Amniotic stem cell (primary cell): ENCODE measurements around the gene RPS15.

Experiments
- DNase-seq: peaks from one replicate; lab custom pipeline; 2025; lab: John Stamatoyannopoulos, UW

Gene RPS15

GRCh38 chr19:1453525-1454364, 15.5 kb downstream of the RPS15 start:
- DNase-seq, result no peak

GRCh38 chr19:1455002-1455335, 16.8 kb downstream of the RPS15 start:
- no peak for DNase-seq

- no peak for DNase-seq
Measured at GRCh38 chr19:1455336-1456120, 17.3 kb downstream of the RPS15 start.

DNA sequence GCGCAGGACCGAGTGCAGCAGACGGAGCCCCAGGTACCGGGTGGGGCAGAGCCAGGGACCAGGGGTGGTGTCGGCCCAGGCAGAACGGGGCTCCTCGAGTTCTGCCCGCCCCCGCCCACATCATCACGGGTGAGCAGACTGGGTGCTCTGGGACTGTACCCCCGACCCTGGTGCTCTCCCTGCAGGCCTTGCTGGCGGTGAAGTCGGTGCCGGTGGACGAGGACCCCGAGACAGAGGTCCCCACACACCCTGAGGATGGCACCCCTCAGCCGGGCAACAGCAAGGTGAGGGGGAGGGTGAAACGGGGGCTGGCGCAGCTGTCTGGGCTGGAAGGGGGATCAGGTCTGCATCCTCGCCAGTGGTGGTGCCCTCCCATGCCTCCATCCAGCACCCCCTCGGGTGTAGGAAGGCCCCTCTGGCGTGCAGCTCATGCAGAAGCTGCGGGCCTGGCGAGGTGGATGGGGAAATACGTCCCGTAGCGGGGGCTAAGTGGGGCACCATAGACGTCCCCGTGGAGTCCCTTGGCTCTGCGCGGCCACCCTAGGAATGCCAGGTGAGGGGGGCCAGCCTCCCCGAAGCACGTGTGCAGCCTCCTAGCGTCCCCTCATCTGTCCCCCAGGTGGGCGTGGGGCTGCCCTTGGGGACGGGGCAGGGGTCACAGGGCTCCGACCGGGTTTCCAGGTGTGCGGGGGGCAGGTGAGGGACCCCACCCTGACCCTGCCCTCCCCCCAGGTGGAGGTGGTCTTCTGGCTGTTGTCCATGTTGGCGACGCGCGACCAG, 18.1 kb downstream of the RPS15 start:
- no peak for DNase-seq

- DNase-seq, result no peak
Measured at GRCh38 chr19:1457031-1457739, 19.0 kb downstream of the RPS15 start.

DNA sequence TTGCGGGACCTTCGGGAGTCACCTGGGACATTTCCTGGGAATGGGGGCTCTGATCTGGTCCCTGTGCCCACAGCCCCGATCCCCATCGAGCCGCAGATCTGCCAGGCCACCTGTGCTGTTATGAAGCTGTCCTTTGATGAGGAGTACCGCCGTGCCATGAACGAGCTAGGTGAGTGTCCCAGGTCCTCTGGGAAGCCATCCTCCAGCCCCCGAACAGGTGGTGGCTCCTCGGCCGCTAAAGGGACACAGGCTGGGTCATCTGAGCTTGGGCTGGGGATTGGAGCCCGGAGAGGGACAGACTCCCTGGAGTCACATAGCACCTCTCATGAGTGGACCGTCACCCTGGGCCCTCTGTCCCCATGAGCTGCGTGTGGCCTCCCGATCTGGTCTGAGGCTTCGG, 19.7 kb downstream of the RPS15 start:
- DNase-seq, result no peak

GRCh38 chr19:1459479-1459878, 21.3 kb downstream of the RPS15 start:
- DNase-seq, result no peak

DNA sequence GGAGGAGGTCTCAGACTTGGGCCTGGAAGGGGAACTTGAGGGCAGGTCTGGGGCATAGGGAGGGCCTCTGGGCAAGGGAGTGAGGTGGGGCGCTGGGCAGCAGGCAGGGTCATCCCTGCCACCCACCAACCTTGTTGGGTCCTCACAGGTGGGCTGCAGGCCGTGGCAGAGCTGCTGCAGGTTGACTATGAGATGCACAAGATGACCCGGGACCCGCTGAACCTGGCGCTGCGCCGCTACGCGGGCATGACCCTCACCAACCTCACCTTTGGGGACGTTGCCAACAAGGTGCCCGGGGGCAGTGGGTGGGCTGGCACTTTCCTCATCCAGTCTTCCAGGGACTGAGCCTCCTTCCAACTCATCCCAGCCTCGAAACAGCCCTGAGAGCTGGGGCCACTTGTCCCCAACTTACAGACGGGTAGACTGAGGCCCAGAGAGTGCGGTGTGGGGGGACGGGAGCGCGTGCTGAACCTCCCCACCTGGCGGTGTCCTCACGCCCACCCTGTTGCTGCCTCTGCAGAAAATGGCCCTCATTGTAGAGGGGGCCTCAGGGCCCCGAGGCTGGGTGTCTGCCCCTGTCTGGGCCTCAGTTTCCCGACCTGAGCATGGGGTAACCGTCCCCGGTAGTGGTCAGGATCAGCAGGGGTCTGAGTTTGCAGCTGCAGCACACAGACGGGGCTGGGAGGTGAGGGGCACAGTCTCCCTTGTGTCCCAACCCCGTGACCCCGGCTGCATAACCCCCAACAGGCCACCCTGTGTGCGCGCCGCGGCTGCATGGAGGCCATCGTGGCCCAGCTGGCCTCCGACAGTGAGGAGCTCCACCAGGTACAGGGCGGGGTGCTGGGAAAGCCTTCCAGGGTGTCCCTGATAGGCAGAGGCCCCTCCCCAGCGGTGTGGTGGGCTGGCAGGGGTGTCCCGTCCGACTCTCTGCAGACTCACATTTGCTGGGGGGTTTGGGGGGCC, 22.1 kb downstream of the RPS15 start:
- no peak for DNase-seq

DNA sequence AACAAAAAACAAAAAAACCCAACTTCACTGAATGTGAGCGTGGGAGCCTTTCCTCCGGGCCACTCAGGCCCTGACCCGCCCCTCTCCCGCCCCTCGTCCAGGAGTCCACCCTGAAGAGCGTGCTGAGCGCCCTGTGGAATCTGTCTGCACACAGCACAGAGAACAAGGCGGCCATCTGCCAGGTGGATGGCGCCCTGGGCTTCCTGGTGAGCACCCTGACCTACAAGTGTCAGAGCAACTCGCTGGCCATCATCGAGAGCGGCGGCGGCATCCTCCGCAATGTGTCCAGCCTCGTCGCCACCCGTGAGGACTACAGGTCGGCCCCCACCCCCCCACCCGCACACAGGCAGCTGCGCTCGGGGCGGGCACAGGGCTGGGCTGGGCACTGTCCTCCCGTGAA, 23.7 kb downstream of the RPS15 start:
- DNase-seq, result no peak

DNA sequence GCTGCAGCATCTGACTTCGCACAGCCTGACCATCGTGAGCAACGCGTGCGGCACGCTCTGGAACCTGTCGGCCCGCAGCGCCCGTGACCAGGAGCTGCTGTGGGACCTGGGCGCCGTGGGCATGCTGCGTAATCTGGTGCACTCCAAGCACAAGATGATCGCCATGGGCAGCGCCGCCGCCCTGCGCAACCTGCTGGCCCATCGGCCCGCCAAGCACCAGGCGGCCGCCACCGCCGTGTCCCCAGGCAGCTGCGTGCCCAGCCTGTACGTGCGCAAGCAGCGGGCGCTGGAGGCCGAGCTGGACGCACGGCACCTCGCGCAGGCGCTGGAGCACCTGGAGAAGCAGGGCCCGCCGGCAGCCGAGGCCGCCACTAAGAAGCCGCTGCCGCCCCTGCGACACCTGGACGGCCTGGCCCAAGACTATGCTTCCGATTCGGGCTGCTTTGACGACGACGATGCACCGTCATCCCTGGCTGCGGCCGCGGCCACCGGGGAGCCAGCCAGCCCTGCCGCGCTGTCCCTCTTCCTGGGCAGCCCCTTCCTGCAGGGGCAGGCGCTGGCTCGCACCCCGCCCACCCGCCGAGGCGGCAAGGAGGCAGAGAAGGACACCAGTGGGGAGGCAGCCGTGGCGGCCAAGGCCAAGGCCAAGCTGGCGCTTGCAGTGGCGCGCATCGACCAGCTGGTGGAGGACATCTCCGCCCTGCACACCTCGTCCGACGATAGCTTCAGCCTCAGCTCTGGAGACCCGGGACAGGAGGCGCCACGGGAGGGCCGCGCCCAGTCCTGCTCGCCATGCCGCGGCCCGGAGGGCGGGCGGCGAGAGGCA, 27.2 kb downstream of the RPS15 start:
- no peak for DNase-seq

- no peak for DNase-seq
Measured at GRCh38 chr19:1466018-1466460, 27.8 kb downstream of the RPS15 start.

DNA sequence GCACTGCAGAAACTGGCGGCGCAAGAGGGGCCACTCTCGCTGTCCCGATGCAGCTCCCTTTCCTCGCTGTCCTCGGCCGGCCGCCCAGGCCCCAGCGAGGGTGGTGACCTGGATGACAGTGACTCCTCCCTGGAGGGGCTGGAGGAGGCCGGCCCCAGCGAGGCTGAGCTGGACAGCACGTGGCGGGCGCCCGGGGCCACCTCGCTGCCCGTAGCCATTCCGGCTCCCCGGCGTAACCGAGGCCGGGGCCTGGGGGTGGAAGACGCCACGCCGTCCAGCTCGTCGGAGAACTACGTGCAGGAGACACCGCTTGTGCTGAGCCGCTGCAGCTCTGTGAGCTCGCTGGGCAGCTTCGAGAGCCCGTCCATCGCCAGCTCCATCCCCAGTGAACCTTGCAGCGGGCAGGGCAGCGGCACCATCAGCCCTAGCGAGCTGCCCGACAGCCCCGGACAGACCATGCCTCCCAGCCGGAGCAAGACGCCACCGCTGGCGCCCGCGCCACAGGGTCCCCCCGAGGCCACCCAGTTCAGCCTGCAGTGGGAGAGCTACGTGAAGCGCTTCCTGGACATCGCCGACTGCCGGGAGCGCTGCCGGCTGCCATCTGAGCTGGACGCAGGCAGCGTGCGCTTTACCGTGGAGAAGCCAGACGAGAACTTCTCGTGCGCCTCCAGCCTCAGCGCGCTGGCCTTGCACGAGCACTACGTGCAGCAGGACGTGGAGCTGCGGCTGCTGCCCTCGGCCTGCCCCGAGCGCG, 28.4 kb downstream of the RPS15 start:
- no peak for DNase-seq

DNA sequence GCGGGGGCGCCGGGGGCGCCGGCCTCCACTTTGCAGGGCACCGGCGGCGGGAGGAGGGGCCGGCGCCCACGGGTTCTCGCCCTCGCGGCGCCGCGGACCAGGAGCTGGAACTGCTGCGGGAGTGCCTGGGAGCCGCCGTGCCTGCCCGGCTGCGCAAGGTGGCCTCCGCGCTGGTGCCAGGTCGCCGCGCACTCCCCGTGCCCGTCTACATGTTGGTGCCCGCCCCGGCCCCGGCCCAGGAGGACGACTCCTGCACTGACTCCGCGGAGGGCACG, 29.0 kb downstream of the RPS15 start:
- no peak for DNase-seq

DNA sequence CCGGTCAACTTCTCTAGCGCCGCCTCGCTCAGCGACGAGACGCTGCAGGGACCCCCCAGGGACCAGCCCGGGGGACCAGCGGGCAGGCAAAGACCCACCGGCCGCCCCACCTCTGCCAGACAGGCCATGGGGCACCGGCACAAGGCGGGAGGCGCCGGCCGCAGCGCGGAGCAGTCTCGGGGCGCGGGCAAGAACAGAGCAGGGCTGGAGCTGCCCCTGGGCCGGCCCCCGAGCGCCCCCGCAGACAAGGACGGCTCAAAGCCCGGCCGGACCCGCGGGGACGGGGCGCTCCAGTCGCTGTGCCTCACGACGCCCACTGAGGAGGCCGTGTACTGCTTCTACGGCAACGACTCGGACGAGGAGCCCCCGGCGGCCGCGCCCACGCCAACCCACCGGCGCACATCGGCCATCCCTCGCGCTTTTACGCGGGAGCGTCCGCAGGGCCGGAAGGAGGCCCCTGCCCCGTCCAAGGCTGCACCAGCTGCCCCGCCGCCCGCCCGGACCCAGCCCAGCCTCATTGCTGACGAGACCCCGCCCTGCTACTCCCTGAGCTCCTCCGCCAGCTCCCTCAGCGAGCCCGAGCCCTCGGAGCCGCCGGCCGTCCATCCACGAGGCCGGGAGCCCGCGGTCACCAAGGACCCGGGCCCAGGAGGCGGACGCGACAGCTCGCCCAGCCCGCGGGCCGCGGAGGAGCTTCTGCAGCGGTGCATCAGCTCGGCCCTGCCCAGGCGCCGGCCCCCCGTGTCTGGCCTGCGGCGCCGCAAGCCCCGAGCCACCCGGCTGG, 29.5 kb downstream of the RPS15 start:
- DNase-seq, result no peak

DNA sequence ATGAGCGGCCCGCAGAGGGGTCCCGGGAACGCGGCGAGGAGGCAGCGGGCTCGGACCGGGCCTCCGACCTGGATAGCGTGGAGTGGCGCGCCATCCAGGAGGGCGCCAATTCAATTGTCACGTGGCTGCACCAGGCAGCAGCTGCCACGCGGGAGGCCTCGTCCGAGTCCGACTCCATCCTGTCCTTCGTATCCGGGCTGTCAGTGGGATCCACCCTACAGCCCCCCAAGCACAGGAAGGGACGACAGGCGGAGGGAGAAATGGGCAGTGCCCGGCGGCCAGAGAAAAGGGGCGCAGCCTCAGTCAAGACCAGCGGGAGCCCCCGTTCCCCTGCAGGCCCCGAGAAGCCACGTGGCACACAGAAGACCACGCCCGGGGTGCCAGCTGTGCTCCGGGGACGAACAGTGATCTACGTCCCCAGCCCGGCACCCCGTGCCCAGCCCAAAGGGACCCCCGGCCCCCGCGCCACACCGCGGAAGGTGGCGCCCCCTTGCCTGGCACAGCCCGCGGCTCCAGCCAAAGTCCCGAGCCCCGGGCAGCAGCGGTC, 30.2 kb downstream of the RPS15 start:
- no peak for DNase-seq

DNA sequence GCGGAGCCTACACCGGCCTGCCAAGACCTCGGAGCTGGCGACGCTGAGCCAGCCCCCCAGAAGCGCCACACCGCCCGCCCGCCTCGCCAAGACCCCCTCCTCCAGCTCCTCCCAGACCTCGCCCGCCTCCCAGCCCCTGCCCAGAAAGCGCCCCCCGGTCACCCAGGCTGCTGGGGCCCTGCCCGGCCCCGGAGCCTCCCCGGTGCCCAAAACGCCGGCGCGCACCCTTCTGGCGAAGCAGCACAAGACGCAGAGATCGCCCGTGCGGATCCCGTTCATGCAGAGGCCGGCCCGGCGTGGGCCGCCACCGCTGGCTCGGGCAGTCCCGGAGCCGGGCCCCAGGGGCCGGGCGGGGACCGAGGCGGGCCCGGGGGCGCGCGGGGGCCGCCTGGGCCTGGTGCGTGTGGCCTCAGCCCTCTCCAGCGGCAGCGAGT, 30.6 kb downstream of the RPS15 start:
- DNase-seq, result no peak

DNA sequence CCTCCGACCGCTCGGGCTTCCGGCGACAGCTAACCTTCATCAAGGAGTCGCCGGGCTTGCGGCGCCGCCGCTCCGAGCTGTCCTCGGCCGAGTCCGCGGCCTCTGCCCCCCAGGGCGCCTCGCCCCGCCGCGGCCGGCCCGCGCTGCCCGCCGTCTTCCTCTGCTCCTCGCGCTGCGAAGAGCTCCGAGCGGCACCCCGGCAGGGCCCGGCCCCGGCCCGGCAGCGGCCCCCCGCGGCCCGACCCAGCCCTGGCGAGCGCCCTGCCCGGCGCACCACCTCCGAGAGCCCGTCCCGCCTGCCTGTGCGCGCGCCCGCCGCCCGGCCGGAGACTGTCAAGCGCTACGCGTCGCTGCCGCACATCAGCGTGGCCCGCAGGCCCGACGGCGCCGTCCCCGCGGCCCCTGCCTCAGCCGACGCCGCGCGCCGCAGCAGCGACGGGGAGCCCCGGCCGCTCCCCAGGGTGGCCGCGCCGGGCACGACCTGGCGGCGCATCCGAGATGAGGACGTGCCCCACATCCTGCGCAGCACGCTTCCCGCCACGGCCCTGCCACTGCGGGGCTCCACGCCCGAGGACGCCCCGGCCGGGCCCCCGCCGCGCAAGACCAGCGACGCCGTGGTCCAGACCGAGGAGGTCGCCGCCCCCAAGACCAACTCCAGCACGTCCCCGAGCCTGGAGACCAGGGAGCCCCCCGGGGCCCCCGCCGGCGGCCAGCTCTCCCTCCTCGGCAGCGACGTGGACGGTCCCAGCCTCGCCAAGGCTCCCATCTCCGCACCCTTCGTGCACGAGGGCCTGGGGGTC, 31.3 kb downstream of the RPS15 start:
- no peak for DNase-seq

DNA sequence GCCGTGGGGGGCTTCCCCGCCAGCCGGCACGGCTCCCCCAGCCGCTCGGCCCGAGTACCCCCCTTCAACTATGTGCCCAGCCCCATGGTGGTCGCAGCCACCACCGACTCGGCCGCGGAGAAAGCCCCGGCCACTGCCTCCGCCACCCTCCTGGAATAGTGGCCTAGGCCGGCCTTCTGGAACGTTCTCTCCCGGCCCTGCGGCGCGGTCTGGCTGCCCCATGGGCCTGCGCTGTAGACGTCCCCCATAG, 31.8 kb downstream of the RPS15 start:
- DNase-seq, result no peak
